Jurkat, Clone E6-1 (cell line): Measurements from ENCODE around the gene NEK6.

Experiments
- DNase-seq: peaks from one replicate; pipeline ENCODE4 v3.0.0-alpha.2; 2011; ENCODE audit warnings: low read depth, low spot score
- H3K4me3 ChIP-seq: 2 replicates; pipeline ENCODE4 v1.5.1; 2011; ENCODE audit warnings: mild to moderate bottlenecking, low read length, control low read depth, moderate library complexity

Gene NEK6

DNA sequence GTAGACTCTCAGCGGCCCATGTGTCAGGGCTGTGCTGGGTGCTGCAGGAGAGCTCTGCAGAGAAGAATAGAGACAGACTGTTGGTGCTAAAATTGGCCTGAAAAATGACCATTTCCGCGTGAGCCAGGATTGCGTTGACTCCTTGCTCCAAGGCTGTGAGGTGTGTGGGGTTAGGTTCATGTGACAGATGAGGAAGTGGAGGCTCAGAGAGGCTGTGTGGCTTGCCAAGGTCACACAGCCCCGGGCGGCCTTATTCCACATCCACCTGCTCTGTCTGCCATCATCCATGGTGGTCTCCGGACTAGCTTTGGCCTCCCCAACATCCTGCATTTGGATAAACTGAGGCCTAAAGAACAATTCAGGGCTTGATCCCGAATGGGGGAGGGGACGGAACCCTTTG is 15.2 kb downstream of the NEK6 start:
- no peak for DNase-seq
- H3K4me3 ChIP-seq = no peak overlapping the region

GRCh38 chr9:124273427-124274160 is 15.8 kb downstream of the NEK6 start:
- no peak for DNase-seq
- no peak overlapping the region for H3K4me3 ChIP-seq

DNA sequence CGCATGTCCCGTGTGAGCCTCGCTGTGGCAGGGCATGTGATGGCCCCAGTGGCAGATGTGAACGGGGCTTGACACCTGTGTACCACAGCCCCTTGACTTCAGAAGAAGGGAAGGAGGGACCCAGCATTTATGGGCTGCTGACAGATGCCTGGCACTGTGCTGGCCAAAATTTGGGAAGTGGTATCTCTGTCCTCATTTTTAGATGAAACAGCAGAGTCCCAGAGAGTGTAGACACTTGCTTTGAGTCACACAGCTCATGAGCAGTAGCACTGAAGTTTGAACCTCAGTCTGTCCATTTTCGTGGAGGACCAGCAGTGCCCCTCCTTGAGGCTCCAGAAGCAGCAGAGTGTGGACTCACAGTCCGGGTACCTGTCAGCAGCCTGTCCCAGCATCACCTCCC is 16.5 kb downstream of the NEK6 start:
- no peak for DNase-seq
- no peak overlapping the region for H3K4me3 ChIP-seq

GRCh38 chr9:124274738-124275137 is 17.0 kb downstream of the NEK6 start:
- H3K4me3 ChIP-seq = no peak overlapping the region
- no peak for DNase-seq

DNA sequence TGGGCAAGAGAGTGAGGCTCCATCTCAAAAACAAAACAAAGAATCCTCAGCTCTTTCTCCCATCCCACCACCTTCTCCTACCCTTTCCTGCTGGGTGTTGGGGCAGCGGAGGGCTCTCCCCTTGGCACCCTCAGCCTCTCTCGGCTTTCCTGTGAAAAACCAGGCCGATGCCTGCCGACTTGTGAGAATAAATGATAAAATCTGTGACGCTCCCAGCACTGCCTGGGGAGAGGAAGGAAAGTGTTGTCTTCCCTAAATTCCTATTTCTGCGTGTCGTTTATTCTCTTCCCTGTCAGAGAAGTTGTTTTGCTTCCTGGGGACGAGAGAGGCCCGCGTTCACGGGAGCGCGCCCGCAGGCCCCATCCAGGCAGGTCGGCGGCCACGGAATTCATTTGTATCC is 19.7 kb downstream of the NEK6 start:
- no peak for DNase-seq
- no peak overlapping the region for H3K4me3 ChIP-seq

GRCh38 chr9:124278054-124278540 is 20.3 kb downstream of the NEK6 start:
- no peak overlapping the region for H3K4me3 ChIP-seq
- DNase-seq = no peak

GRCh38 chr9:124279531-124280175 is 21.9 kb downstream of the NEK6 start:
- no peak overlapping the region for H3K4me3 ChIP-seq
- DNase-seq = no peak

DNA sequence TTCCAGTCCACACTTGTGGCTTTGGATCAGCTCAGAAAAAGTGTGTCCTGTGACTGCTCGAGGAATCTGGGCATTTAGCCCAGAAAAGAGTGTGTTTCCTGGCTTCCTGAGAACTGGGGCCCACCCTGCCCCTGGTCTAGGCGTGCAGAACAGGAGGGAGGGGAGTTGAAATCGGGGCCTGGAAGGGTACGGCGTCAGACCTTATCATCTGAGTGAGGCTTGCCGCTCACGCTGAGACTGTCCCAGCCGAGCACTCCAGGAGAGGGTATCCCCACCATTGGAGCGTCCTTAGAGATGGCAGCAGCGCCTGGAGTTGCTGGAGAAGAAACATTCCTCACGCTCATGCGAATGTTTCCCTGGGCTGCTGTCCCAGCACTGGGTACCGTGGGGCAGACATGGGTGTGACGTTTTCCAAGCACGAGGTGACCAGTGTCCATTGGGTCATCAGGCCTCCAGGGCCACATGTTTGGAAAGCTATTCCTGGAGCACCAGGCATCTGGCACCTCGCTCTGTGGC is 22.5 kb downstream of the NEK6 start:
- no peak for DNase-seq
- no peak overlapping the region for H3K4me3 ChIP-seq

- H3K4me3 ChIP-seq = no peak overlapping the region
- no peak for DNase-seq
These were observed 24.2 kb downstream of the NEK6 start for GRCh38 chr9:124281931-124282371.

DNA sequence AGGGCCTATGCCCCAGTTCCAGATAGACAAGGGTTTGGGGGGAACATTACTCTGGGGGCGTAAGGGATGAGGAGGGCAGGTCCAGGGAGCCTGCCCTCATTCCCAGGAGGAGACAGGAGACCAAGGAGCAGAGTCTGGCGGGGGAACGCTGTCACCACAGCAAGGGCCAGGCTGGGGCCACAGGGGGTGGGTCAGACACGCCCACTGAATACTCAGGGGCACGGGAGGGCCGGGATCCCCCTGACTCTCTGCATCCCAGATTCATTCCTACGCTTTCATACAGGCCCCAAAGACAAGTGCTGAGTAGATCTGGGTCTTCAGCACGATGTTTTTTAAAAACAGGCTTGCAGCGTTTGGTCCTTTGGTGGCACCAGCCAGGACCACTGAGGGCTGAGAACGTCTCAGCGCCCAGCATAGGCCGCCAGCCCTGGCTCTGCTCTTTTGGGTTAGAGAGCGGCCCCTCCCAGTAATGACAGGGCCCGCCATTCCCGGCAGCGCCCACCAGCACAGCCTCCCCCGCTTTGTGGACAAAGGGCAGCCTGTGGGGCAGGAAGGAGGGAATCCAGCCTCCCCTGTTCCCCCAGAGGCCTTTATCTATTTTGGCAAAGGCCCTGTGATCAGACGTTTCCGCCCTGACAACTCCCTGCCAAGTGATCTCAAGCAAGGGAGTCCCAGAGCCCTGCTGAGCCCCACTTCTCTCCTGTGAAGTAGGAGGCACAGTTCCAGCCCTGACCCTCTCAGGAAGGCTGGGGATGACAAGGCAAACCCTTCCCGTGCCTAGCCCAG is 24.9 kb downstream of the NEK6 start:
- H3K4me3 ChIP-seq = no peak overlapping the region
- no peak for DNase-seq

GRCh38 chr9:124283228-124283814 is 25.6 kb downstream of the NEK6 start:
- no peak overlapping the region for H3K4me3 ChIP-seq
- DNase-seq = no peak

- no peak for DNase-seq
- H3K4me3 ChIP-seq = no peak overlapping the region
These were observed 26.6 kb downstream of the NEK6 start for GRCh38 chr9:124284237-124284831.

DNA sequence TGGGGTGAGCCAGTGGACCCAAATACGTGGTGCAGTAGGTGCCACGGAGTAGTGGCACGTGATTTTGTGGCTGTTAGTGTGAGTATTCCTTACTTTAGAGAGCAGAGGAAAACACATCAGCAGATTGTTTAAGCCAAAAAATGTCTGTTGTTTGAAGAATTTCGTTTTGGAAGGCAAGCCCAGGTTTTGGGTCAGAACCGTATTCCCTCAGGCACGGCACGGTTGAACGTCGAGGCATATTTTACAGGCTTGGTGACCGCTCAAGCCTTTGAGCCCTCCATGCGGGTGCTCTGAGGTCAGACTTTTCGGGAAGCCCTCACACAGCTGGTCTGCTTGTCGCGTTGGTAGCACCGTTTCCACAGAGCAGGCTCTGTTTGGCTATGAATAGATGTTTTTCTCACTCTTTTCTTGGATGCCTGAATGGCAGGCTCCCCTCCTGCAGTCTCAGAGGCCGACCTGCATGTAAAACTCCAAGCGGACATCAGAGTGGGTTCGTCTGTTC is 27.2 kb downstream of the NEK6 start:
- no peak for DNase-seq
- H3K4me3 ChIP-seq = no peak overlapping the region

DNA sequence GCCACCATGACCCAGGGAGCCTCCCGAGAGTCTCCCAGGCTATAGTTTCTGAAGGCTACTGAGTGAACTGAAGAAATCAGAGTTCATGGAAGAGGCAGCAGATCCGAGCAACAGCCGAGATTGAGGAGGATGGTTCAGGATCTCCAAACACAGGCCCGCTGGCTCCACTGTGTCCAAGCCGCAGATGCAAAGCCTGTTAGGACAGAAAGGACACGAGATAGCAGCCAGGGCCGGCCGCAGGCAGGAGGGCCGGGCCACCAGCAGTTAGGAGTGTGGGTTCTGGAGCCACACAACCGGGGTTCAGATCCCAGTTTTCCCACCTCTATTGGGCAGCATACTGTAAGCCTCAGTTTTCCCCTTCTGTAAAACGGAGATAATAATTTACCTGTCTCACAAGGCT is 27.7 kb downstream of the NEK6 start:
- no peak overlapping the region for H3K4me3 ChIP-seq
- no peak for DNase-seq

GRCh38 chr9:124285903-124286291 is 28.1 kb downstream of the NEK6 start:
- H3K4me3 ChIP-seq = no peak overlapping the region
- no peak for DNase-seq

GRCh38 chr9:124286292-124286931 is 28.7 kb downstream of the NEK6 start:
- no peak overlapping the region for H3K4me3 ChIP-seq
- no peak for DNase-seq

- DNase-seq = no peak
- H3K4me3 ChIP-seq = no peak overlapping the region
These were observed 32.4 kb downstream of the NEK6 start for GRCh38 chr9:124290053-124290591.
